ENCODE data around the gene COG7.
"Not testable (repeated sequence)": the region's sequence is repeated elsewhere in the genome, so short reads cannot be mapped to it uniquely, and the experiment has no call there.

The COG7 gene

GRCh38 chr16:23452572-23453337, at the start of gene COG7:
TSS of gene COG7 (minus strand) at chr16:23453189. CDS start at chr16:23452994, 195 bp downstream.
- DNase-seq (ENCODE audit: low read depth, low spot score), result peak; percentile 66

DNA sequence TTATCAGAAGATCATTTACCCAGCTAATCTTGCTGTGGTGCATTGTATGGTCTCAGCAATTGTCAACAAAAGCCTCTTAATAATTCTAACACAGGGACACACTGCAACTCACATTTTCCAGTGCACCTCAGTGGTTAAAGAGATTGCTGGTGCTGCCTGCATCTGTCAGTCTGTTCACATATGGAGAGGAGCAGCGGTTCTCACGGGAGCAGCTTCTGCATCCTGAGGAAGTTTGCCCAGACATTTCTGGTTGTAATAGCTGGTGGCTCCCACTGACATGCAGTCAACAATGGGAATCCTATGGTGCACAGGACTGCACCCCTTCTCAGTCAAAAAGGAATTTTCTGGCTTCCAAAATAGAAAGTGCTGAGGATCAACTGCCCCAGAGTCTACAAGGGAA, 49.5 kb upstream of the COG7 start:
- no peak for DNase-seq (ENCODE audit: low read depth, low spot score)

DNA sequence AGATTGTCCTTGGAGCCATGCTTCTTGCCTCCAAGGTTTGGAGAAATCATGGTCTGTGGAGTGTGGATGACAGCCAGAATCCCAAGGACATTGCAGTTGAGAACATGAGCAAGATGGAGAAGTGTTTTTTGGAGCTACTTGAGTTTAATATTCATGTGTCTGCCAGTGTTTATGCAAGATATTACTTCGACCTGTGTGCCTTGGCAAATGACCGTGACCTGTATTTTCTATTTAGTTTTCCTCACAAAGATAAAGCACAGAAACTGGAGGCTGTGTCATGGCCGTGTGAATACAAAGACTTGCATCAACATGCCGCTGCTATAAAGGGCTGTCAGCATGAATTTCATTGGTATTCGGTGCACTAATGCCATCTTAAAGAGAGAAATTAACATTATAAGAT, 48.3 kb upstream of the COG7 start:
- no peak for DNase-seq (ENCODE audit: low read depth, low spot score)

- no peak for DNase-seq (ENCODE audit: low read depth, low spot score)
Measured at GRCh38 chr16:23500862-23501225, 47.9 kb upstream of the COG7 start.

DNA sequence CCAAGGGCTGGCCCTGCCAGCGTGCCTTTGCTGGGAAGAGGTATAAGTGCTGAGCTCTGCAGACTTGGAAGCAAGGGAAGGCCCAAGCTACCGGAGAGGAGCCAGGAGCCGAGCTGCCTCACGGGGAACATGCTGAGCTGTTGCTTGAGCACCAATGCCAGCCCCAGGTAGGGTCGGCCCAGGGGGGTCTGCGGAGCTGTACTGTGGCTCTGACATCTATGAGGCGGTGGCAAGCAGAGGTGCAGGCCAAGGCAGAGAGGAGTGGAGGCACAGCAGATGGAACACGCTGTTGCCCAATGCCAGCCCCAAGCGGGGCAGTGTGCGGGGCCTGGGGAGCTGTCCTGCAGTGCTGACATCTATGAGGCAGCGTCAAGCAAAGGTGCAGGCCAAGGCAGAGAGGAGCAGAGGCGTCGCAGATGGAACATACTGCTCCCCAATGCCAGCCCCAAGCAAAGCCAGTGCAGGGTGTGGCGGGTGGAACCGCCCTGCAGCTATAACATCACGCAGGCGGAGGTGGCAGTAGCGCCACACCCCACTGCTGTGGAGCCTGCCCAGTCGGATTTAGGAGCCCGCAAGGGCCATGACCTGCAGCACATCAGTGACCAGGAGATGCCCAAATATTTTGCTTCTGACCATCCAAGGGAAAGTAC, 47.3 kb upstream of the COG7 start:
- no peak for DNase-seq (ENCODE audit: low read depth, low spot score)

DNA sequence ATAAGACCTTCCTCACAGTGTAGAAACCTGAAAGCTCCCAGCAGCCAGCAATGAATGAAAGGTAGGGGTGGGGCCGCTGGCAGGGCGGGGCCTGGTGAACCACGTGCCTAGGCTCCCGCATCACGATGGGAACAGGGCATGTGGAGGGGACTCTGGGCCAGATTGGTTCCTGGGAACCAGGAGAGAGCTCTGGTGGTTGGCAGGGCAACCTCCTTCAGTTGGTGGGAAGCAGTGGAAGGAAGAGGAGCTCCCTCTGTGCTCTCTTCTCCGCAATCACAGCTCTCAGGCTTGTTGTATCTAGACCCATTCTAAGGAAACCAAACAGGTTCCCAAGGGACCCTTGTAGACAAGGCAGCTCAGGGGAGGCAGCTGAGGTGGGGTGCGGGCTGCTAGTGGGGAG, 46.8 kb upstream of the COG7 start:
- no peak for DNase-seq (ENCODE audit: low read depth, low spot score)

GRCh38 chr16:23498863-23499262, 45.9 kb upstream of the COG7 start:
- DNase-seq (ENCODE audit: low read depth, low spot score), result no peak

- no peak for DNase-seq (ENCODE audit: low read depth, low spot score)
Measured at GRCh38 chr16:23497543-23497868, 44.5 kb upstream of the COG7 start.

DNA sequence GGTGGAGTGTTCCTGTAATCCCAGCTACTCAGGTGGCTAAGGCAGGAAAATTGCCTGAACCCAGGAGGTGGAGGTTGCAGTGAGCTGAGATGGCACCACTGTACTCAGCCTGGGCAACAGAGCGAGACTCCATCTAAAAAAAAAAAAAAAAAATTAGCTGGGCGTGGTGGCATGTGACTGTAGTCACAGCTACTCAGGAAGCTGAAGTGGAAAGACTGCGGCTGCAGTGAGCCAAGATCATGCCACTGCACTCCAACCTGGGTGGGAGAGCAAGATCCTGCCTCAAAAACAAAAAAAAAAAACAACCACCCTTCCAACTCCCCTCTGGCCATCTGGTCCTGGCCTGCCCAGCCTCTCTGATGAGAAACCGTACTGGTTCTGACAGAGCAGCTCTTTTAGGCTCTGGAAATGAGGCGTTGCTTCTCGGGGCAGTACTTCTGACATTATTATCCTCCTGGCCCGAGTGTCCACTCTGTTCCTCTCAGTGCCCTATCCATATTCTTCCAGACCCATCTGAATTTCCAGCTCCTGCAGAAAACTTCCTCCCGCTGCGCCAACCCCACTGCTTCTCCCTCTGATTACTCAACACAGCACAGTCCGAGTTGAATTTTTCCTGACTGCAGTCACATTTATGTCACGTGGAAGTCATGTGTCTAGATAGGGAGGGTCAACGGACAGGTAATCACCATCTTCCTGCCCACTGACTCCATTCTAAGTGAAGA, 44.0 kb upstream of the COG7 start:
- no peak for DNase-seq (ENCODE audit: low read depth, low spot score)

GRCh38 chr16:23495671-23496070, 42.7 kb upstream of the COG7 start:
- DNase-seq (ENCODE audit: low read depth, low spot score), result no peak

DNA sequence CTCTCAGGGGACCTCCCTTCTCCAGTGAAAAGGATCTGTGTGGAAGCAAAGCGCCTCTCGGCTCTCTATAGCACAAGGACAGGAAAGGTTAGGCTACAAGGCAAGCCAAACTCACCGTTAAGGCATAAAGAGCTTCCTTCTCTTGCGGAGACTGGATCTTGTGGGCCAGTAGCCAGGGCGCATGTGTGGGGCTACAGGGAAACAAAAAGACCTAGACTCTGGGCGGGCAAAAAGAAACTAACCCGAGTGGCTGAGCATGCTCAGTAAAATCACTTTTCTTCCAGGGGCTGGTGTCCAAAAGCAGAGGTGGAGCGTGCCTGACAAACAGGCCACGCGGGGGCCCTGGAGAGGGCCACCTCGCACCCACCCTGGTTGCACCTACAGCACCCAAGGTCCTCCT, 41.2 kb upstream of the COG7 start:
- DNase-seq (ENCODE audit: low read depth, low spot score), result no peak

DNA sequence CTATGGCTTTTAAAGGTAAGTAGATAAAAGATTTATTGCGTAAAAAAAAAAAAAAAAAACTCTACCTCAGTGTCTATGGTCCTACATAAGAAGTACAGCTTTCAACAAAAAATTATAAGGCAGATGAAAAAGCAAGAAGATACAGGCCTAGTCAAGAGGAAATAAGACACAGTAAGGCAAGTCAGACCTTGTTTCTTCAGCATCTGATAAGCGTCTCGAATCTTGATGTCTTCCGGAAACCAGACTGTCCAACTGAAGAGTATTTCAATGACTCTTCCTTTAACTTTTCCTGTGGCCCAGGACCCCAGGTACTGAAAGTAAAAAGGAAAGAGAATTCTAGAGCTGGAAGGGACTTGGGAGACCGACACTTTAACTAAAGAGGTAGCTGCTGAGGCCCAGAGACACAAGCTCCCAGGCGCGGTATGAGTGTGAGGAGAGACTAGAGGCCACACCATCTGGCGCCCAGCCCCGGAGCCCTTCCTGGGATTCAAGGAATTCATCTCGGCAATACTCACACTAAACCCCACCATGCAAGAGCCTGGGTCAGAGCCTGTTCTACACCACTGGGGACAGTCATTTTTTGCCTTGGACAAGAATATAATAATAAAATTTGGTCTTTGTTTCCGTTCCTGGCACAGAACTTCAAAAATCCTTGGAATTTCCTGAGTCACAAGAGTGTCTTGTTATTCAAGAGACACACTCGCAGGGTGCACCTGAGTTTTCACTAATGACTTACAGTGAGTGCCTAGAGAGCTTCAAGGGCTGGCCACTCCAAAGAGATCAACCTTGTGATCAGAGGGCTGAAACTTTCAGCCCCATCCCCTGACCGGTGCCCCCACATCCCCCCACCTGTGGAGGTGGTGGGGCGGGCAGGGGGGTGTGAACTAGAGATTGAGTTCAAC, 38.8 kb upstream of the COG7 start:
- no peak for DNase-seq (ENCODE audit: low read depth, low spot score)

GRCh38 chr16:23486480-23486879, 33.5 kb upstream of the COG7 start:
- DNase-seq (ENCODE audit: low read depth, low spot score), result no peak

DNA sequence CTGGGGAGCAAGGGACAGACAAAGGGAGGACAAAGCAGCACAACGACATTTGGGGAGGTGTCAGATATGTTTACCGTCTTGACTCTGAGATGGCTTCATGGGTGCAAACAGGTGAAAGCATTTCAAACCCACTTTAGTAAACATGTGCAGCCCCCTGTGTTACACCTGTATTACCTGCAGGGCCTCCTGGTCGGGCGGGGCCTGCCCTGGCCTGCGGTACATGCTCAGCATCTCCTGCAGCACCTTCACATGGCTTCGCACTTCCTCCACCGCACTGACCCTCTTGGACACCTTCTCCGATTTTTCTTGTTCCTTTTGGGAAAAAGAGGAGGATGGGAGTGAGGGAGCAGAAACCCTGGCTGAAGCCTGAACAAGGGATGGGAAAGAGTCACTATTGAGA, 32.9 kb upstream of the COG7 start:
- no peak for DNase-seq (ENCODE audit: low read depth, low spot score)

DNA sequence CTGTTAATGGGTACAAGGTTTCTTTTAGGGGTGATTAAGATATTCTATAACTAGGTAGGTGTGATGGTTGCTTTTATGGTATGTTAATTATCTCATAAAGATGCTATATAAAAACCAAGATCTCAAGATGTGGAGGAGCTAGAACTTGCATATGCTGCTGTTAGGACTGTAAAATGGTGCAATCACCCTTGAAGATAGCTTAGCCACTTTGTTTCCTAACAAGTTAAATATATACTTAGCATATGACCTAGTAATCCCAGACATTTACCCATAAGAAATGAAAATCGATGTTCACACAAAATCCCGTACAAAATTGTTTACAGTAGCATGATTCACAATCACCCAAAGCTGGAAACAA, 32.2 kb upstream of the COG7 start:
- DNase-seq (ENCODE audit: low read depth, low spot score), result no peak

DNA sequence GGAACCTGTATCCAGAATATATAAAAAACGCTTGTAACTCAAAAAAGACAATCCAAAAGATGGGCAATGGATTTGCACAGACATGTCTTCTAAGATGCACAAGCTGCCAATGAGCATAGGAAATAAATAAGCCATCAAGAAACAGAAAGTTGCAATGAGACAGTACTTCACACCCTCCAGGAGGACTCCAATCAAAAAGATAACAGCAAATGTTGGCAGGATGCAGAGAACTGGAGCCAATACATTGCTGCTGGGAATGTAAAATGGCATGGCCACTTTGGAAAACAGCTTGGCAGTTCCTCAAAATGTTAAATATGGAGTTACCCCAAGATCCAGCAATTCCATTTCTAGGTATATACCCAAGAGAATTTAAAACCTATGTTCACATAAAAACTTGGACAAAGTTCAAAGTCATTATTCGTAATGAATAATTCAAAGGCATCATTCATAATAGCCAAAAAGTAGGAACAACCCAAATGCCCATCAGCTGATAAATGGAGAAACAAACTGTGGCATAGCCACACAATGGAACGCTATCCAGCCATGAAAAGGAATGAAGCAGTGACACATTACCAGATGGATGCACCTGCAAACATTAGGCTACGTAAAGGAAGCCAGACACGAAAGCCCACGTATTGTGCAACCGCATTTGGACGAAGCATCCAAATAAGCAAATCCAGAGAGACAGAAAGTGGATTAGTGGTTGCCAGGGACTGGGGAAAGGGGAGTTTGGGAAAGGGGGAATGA, 31.7 kb upstream of the COG7 start:
- DNase-seq (ENCODE audit: low read depth, low spot score), result no peak

DNA sequence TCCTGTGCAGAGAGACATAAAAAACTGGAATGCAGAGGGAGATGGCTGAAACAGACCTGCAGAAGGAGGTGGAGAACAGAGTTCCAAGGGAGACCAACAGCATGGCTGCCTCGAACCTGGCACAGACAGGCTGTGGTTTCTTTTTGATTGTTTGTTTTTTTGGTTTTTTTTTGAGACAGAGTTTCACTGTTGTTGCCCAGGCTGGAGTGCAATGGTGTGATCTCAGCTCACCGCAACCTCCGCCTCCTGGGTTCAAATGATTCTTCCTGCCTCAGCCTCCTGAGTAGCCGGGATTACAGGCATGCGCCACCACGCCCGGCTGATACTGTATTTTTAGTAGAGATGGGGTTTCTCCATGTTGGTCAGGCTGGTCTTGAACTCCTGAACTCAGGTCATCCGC, 30.5 kb upstream of the COG7 start:
- not testable (repeated sequence) for DNase-seq (ENCODE audit: low read depth, low spot score)

DNA sequence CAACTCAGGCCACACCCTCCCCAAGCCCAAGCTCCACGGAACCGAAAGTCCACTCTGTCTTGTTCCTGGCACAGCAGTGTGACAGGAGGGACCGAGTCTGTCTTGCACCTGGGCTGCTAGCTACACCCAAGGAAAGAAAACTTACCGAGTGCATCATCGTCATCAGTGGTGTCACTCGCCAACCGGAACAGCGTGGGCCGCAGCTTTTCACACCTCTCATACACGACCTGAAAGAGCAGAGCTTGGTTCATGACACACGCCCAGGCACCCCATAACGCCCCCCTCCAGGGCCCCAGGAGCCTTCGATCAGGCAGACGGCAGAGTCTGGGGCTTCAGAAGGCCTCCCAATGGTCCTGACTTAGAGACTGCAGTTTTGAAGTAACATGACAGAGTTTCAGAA, 29.8 kb upstream of the COG7 start:
- DNase-seq (ENCODE audit: low read depth, low spot score), result no peak

- no peak for DNase-seq (ENCODE audit: low read depth, low spot score)
Measured at GRCh38 chr16:23480257-23480656, 27.3 kb upstream of the COG7 start.

DNA sequence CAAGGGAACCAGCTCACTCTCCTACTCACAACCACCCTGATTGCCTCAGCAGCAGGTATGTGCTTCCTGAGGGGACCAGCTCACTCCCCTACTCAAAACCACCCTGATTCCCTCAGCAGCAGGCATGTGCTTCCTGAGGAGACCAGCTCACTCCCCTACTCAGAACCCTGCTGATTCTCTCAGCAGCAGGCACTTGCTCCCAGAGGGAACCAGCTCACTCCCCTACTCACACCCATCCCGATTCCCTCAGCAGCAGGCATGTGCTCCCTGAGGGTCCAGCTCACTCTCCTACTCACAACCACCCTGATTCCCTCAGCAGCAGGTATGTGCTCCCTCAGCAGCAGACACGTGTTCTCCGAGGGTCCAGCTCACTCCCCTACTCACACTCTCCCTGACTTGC, 26.1 kb upstream of the COG7 start:
- no peak for DNase-seq (ENCODE audit: low read depth, low spot score)

- DNase-seq (ENCODE audit: low read depth, low spot score), result no peak
Measured at GRCh38 chr16:23478566-23478965, 25.6 kb upstream of the COG7 start.
